PC-9 (cell line): ENCODE data around the gene FDX2. TPM values are rescaled to one million over a fixed set of nuclear protein-coding genes. Genes with fewer than 3 reads are reported as not detected.

Source experiments
- BruUV-seq: library from RNA; stranded (reverse); fragments of 400-500 nt; replicated peaks from 2 replicates; lab custom pipeline; 2021; lab: Mats Ljungman, UMichigan
- CTCF ChIA-PET: fragments of 300-600 bp; sonication (Branson Sonifier 250); formaldehyde crosslinking; loops from one replicate; lab custom pipeline; 2022; ENCODE audit warnings: antibody characterized with exemption; lab: Charles Lee
- POLR2A ChIA-PET: fragments of 300-600 bp; sonication (Branson Sonifier 250); formaldehyde crosslinking; loops from one replicate; lab custom pipeline; 2022; ENCODE audit warnings: antibody characterized with exemption; ENCODE audit not compliant: unreplicated experiment; lab: Charles Lee
- DNase-seq, 2 experiments: peaks; one replicate each; pipeline versions ENCODE4 v3.0.0 to v3.0.0-alpha.2; 2015 to 2022; ENCODE audit warnings: mixed read lengths in 1 of 2
- H2AFZ ChIP-seq: fragments of 200-600 bp; sonication (generic); 2 replicates; pipeline ENCODE4 v1.8.1; 2017; ENCODE audit warnings: antibody characterized with exemption
- H3F3A ChIP-seq: fragments of 200-600 bp; sonication (generic); 2 replicates; pipeline ENCODE4 v1.8.1; 2017; ENCODE audit warnings: antibody characterized with exemption, mild to moderate bottlenecking, low read depth; ENCODE audit not compliant: insufficient read depth
- H3K27ac ChIP-seq: fragments of 200-600 bp; sonication (generic); 2 replicates; pipeline ENCODE4 v1.6.1; 2016; ENCODE audit warnings: mixed run types
- H3K27me3 ChIP-seq: fragments of 200-600 bp; sonication (generic); 2 replicates; pipeline ENCODE4 v1.6.1; 2016; ENCODE audit warnings: low read depth, mixed run types; ENCODE audit not compliant: insufficient read depth
- H3K36me3 ChIP-seq: fragments of 200-600 bp; sonication (generic); 2 replicates; pipeline ENCODE4 v1.6.1; 2016; ENCODE audit warnings: low read depth, mixed run types
- H3K4me1 ChIP-seq: fragments of 200-600 bp; sonication (generic); replicated peaks from 2 replicates; pipeline ENCODE4 v1.6.1; 2016; ENCODE audit warnings: mixed run types; ENCODE audit not compliant: insufficient read depth
- H3K4me2 ChIP-seq: fragments of 200-600 bp; sonication (generic); 2 replicates; pipeline ENCODE4 v1.6.1; 2017; ENCODE audit warnings: mixed run types
- H3K4me3 ChIP-seq: fragments of 200-600 bp; sonication (generic); 2 replicates; pipeline ENCODE4 v1.6.1; 2016; ENCODE audit warnings: mixed run types
- H3K79me2 ChIP-seq: fragments of 200-600 bp; sonication (generic); 2 replicates; pipeline ENCODE4 v1.6.1; 2017; ENCODE audit warnings: low read depth, mixed run types
- H3K9me2 ChIP-seq: fragments of 200-600 bp; sonication (generic); 2 replicates; pipeline ENCODE4 v1.8.1; 2017; ENCODE audit warnings: mild to moderate bottlenecking; ENCODE audit not compliant: insufficient read depth
- H3K9me3 ChIP-seq: fragments of 200-600 bp; sonication (generic); 2 replicates; pipeline ENCODE4 v1.8.1; 2016; ENCODE audit warnings: low read depth; ENCODE audit not compliant: insufficient read depth
- H4K20me1 ChIP-seq: fragments of 200-600 bp; sonication (generic); 2 replicates; pipeline ENCODE4 v1.8.1; 2017; ENCODE audit not compliant: insufficient read depth
- EZH2 ChIP-seq: fragments of 200-600 bp; sonication (generic); IDR thresholded peaks from 2 replicates; pipeline ENCODE4 v1.8.0; 2017; ENCODE audit warnings: antibody characterized with exemption, low read depth
- intact Hi-C: fragments of 100-400 bp; cut with micrococcal nuclease; formaldehyde crosslinking; loops from one replicate; pipeline ENCODE4 v1.10.0; 2022; ENCODE audit not compliant: unreplicated experiment
- total RNA-seq: library from RNA; stranded (reverse); gene quantifications from 2 replicates; pipeline ENCODE4 v1.2.3, GENCODE V29; 2021
- TF ChIP-seq, protein P1 (sequence below): fragments of 200-600 bp; sonication (generic); conservative IDR thresholded peaks from 2 replicates; pipeline ENCODE4 v1.6.1; 2017; ENCODE audit warnings: mixed run types, antibody characterized with exemption, mild to moderate bottlenecking, moderate library complexity

Gene FDX2
- total RNA-seq, 1 experiment from 2014 or later, result 23.1 TPM

GRCh38 chr19:10289167-10289835 lies 26.5 kb downstream of the FDX2 start:
- TF ChIP-seq EZH2, result no peak
- TF ChIP-seq, protein P1, sequence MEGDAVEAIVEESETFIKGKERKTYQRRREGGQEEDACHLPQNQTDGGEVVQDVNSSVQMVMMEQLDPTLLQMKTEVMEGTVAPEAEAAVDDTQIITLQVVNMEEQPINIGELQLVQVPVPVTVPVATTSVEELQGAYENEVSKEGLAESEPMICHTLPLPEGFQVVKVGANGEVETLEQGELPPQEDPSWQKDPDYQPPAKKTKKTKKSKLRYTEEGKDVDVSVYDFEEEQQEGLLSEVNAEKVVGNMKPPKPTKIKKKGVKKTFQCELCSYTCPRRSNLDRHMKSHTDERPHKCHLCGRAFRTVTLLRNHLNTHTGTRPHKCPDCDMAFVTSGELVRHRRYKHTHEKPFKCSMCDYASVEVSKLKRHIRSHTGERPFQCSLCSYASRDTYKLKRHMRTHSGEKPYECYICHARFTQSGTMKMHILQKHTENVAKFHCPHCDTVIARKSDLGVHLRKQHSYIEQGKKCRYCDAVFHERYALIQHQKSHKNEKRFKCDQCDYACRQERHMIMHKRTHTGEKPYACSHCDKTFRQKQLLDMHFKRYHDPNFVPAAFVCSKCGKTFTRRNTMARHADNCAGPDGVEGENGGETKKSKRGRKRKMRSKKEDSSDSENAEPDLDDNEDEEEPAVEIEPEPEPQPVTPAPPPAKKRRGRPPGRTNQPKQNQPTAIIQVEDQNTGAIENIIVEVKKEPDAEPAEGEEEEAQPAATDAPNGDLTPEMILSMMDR, result no peak
- intact Hi-C loops, result no loop called here
- Histone ChIP-seq H3K4me1 (peaks cover 17% of the 10 kb centered on the region), H3F3A (peaks cover 18% of the 10 kb centered on the region; the same call in 1 of the 2 replicates), H2AFZ (peak overlapping the region; percentile 89), H3K79me2 (no peaks in the 10 kb centered on the region), H3K4me2 (peak overlapping the region; percentile 97), H3K4me3 (peak overlapping the region; percentile 78), H3K9me2 (no peaks in the 10 kb centered on the region), H3K27ac (0 out of 2 replicates have a peak overlapping the region, but pooled peaks have one; percentile 28), H3K9me3 (no peaks in the 10 kb centered on the region), H3K27me3 (no peaks in the 10 kb centered on the region), H3K36me3 (peaks cover 9% of the 10 kb centered on the region; the same call in 1 of the 2 replicates), H4K20me1 (no peaks in the 10 kb centered on the region)
- ChIA-PET CTCF (interaction anchor here (0.6 to 1.0 kb wide), 6 partner anchors 18 to 1876 kb away, joined by 3 to 6 read pairs (median 3); partner anchors contain the start of genes ICAM1 and MARCHF2), POLR2A (interaction anchor here (0.6 to 1.9 kb wide), 9 partner anchors 9 to 193 kb away, joined by 3 to 13 read pairs (median 4); partner anchors contain the start of genes ICAM1 and MRPL4)
- no TSS peak for BruUV-seq
- peak; percentile 71 to 76 for DNase-seq

- peak overlapping the region; percentile 78 for H3K4me3 ChIP-seq
- peak overlapping the region; percentile 97 for H3K4me2 ChIP-seq
- H3K27me3 ChIP-seq, result no peaks in the 10 kb centered on the region
- TF ChIP-seq, protein P1, result no peak
- no peak for TF ChIP-seq EZH2
- peak; percentile 71 to 77 for DNase-seq
- peaks cover 9% of the 10 kb centered on the region; the same call in 1 of the 2 replicates for H3K36me3 ChIP-seq
- peak overlapping the region; percentile 89 for H2AFZ ChIP-seq
- peaks cover 20% of the 10 kb centered on the region for H3K4me1 ChIP-seq
- POLR2A ChIA-PET, result interaction anchor here (1.0 to 1.9 kb wide), 4 partner anchors 9 to 46 kb away, joined by 3 to 9 read pairs (median 6); partner anchors contain the start of gene ICAM1
- H3F3A ChIP-seq, result peaks cover 18% of the 10 kb centered on the region; the same call in 1 of the 2 replicates
- CTCF ChIA-PET, result interaction anchor here (0.6 to 1.0 kb wide), 4 partner anchors 18 to 1876 kb away, joined by 3 to 4 read pairs (median 3); partner anchors contain the start of genes ICAM1 and MARCHF2
- no peaks in the 10 kb centered on the region for H3K9me2 ChIP-seq
- H3K9me3 ChIP-seq, result no peaks in the 10 kb centered on the region
- TSS peak; percentile 67 for BruUV-seq
- H3K79me2 ChIP-seq, result no peaks in the 10 kb centered on the region
- intact Hi-C loops, result no loop called here
- H3K27ac ChIP-seq, result 0 out of 2 replicates have a peak overlapping the region, but pooled peaks have one; percentile 28
- no peaks in the 10 kb centered on the region for H4K20me1 ChIP-seq
These were observed 27.1 kb downstream of the FDX2 start for GRCh38 chr19:10288662-10289166.
